HG03575 (cell line): Measurements from ENCODE around the gene KRTAP10-8.
"Not testable (repeated sequence)": the region's sequence is repeated elsewhere in the genome, so short reads cannot be mapped to it uniquely, and the experiment has no call there.

ENCODE experiments used
- ATAC-seq: cut with Tn5 transposase; IDR thresholded peaks from one replicate; pipeline ENCODE4 v1.9.1; 2021; ENCODE audit not compliant: unreplicated experiment, insufficient number of reproducible peaks, low FRiP score; ENCODE audit errors: extremely low read depth

Gene KRTAP10-8

DNA sequence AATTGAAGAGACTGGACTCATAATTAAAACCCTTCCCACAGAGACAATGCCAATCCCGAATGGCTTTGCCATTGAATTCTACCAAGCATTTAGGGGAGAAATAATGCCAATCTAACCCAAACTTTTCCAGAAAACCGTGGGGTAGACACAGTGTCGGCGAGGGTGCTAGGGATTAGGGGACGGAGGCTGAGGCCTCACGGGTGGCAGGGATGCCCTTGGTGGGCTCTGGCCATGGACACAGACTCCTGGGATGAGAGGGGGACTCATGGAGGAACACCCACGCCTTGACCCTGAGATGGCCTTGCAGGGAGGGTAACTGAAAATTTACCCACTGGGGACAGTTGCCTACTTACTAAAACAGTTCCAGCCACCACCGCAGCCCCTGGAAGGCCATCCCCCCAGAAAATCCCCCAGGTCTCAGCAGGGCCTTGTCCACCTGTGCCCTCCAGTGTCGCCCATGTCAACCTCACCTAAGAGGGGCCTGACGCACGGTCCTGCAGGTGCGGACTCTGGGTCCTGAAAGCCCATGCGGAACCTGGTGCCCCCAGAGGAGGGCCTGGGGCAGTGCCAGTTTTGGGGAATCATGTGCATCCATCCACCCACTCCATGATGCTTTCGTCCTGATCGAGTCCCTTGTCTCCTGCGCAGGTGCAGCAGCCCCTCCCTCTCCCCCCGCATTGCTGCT is 33.4 kb upstream of the KRTAP10-8 start:
- ATAC-seq: no peak

DNA sequence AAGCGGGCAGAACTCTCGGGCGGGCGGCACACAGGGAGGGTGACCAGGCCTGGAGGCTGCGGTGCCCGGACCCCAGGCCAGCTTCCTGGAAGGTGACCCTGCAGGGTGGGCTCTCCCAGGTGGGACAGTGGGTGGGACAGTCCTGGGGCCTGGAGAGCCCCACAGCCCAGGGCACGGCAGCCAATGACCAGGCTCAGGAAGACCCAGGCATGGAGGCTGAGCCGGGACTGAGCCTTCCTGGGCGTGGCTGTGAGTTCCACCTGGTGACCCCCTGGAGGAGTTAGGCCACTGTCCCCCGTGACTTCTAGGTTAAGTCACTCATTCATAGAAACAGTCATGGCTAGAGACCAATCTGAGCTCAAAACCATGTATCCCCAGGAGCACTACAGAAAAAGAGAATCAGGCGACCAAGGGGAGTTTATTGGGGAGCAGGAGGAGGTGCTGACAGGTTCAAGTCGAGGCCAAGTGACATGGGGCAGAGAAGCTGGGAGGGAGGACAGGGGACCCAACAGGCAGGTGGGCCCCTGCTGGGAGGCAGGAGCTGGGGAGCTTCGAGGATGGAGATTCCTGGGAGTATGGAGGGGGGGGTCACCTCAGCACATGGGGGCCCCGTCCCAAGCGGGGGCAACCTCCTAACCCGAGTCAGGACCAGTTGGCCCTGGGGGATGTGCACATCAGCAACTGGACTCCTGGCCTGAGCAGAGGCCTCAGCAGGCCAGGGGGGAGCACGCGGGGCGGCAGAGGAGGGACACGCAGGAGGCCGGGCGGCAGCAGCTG is 32.6 kb upstream of the KRTAP10-8 start:
- ATAC-seq: no peak

DNA sequence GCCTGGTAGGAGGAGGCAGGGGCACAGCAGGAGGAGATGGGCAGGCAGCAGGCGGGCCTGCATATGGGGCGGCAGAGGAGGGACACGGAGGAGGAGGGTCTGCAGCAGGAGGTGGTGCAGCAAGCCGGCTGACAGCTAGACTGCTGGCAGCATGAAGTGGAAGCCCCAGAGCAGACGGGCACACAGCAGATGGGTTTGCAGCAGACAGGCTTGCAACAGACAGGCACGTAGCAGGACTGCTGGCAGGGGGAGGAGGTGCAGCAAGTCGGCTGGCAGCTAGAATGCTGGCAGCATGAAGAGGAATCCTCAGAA is 32.1 kb upstream of the KRTAP10-8 start:
- no peak for ATAC-seq

DNA sequence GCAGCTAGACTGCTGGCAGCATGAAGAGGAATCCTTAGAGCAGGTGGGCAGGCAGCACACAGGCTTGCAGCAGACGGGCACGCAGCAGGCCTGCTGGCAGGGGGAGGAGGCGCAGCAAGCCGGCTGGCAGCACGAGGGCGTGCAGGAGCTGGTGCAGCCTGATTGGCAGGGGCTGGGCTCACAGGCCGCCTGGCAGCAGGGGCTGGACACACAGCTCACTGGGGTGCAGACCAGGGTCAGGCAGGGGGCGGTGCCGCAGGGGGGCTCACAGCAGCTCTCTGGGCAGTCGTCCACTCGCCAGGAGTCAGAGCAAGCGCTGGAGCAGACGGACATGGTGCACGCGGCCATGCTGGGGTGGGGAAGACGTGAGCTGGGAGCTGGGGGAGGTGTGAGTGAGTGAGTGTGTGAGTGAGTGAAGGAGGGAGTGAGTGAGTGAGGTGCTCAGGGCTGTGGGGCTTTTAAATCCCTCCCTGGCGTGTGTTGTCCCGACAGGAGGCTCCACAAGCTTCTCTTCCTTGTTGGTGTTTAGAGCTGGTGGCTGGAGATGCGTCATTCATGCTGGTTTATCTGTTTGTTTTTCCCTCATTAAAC is 31.6 kb upstream of the KRTAP10-8 start, which contains the start of gene KRTAP10-5:
Gene KRTAP10-5, minus strand, starts transcription at position 374 of the 591 bp plus-strand sequence. Its CDS starts 26 bp downstream, at position 348.
- not testable (repeated sequence) for ATAC-seq

DNA sequence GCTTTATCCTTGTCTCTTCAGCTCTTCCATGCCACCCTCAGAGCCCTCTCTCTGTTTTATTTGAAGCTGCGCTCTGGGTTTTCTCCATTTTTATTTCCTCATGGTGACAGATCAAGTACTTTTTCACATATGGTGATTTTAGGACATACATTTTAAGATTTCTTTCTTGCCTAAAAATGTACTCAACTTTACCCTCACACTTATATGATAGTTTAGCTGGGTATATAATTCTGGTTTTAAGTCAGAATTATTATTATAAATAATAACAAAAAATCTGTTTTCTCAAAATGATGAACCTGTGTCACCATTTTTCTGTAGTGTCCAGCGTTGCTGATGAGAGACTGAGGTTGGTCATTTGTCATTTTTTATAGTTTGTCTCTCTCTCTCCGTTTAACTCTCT is 30.7 kb upstream of the KRTAP10-8 start:
- no peak for ATAC-seq

DNA sequence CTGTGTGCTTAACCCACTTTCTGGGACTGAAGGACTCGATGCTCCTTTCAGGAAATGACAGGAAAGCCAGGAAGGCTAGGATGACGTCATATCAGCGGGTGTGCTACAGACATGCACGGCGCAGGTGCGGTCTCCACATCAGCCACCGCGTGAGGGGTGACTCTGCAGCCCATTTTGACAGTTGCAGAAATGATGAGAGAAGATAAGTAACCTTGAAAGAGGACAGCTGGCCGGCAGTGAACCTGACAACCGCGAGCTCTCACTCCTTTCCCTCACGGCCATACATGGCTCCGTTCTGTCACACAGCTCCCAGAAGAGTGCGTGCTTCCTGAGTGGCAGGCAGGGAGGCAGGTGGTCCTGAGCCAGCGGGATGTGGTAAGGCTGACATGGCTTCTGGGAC is 29.8 kb upstream of the KRTAP10-8 start:
- no peak for ATAC-seq

DNA sequence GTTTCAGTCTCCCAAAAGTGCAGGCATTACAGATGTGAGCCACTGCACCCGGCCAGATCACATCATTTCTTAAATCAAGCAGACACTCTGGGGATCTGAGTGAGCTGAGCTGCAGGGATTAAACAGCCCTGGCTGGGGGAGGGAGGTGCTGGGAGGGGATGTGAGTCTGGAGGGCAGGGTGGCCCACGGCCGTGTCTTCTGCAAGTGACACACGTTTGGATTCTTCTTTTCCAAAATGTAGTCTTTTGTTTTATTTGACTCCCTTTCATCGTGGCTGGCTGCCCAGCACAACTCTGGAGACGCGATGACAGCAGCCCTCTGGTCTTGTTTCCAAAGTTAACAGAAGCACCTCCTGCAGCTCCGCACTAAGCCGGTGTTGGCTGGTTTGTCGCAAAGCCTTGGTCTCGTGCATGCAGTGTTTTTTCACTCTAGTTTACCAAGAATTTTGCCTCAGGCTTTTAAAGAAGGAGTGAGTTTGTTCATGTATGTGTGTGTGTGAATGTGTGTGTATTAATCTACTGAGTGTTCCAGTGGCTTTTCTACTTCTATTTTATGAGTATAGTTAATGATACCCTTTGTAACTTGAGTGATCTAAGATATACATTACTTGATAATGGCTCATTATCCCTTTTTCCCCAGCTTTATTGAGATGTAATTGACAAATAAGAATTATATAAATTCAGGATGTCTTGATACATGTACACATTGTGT is 28.6 kb upstream of the KRTAP10-8 start:
- no peak for ATAC-seq

DNA sequence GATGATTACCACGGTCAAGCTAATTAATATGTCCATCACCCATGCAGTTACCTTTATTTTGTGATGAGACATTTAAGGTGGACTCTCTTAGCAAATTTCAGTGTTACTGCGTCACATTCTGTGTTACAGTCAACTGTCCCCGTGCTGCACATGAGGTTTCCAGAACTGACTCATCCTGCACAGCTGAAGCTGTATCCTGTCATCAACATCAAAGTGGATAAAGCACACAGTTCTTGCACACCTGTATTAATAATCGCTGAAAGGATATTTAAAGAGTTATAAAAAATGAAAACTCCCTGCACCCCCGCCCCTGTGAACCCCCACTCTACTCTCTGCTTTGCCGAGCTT is 28.1 kb upstream of the KRTAP10-8 start:
- no peak for ATAC-seq

DNA sequence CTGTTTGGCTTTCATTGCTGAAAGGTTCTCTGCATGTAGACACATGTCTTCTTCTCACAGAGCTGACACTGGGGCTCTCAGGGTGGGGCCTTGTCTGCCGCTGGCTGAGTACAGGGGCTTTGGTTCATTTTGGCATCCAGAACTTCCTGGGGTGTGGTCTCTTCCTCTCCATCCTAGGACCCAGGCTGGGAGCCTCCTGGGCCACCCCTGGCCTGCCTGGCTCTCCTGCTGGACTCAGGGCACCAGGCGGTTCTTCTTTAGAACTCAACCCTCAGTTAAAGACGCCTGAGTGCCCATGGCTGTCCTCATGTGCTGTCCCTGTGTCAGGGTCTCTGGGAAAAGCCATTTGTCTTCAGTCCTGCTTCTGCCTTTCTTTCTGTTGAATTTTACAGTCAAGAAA is 26.0 kb upstream of the KRTAP10-8 start:
- ATAC-seq: no peak

DNA sequence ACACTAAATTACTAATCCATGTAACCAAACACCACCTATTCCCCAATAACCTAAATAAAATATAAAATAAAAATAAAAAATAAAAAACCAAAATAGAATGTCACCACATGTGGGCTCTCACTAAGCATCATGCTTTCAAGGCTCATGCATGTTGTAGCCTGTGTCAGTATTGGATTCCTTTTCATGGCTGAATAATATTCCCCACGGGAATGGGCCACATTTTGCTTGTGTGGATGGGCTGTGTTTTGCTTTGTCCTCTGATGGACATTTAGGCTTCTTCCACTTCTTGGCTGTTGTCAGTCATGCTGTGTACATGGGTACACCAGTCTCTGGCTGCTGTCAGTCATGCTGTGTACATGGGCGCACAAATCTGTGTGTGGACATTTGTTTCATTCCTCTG is 22.8 kb upstream of the KRTAP10-8 start:
- ATAC-seq: no peak

DNA sequence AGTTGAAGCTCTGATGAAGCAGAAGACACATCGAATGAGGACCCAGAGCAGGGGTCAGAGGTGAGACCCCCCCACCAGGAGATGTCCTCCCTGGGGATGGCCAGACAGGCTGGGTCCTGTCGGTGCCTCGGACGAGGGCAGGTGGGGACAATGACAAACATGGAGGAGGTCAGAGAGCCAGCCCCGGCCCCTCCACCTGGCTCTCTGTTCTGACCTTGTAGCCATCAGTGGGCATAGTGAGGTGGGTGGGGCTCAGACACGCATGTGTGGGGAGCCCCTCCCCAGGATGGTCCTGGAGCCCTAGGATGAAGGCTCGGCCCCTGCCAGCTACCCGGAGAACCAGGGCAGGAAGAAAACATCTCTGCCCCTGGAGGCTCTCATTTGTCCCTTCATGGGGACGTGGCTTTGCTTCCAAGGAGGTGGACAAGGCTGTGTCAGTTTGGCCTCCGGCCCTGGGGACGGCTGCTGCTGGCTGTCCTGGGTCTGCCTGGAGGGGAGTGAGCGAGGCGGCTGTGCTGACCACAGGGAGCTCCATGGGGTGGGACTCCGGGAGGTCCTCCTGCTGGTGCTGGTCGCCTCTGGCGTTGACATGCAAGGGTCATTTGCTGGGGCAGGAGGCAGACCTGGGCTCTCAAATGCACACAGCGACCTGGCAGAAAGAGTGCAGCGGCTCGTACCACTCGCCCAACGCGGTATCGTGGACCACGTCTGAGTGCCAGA is 22.1 kb upstream of the KRTAP10-8 start:
- no peak for ATAC-seq

DNA sequence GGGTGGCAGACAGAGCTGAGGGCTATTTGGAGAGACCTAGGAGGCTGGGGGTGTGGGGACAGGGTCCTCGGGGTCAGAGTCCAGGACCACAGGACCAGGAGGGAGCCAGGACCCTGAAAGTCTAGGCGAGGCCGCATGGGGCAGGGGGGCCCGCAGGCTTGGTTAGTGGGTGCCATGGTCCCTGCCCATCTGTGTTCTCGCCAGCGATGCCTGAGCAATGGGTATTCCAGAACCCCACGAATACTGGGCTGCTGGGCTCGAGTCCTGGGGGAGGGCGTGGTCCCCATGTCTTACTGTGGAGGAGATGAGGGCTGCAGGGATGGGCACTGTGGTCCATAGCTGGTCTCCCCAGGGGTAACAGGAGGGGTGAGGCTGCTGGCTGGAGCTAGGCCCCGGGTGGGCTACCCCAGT is 21.6 kb upstream of the KRTAP10-8 start:
- ATAC-seq: no peak

DNA sequence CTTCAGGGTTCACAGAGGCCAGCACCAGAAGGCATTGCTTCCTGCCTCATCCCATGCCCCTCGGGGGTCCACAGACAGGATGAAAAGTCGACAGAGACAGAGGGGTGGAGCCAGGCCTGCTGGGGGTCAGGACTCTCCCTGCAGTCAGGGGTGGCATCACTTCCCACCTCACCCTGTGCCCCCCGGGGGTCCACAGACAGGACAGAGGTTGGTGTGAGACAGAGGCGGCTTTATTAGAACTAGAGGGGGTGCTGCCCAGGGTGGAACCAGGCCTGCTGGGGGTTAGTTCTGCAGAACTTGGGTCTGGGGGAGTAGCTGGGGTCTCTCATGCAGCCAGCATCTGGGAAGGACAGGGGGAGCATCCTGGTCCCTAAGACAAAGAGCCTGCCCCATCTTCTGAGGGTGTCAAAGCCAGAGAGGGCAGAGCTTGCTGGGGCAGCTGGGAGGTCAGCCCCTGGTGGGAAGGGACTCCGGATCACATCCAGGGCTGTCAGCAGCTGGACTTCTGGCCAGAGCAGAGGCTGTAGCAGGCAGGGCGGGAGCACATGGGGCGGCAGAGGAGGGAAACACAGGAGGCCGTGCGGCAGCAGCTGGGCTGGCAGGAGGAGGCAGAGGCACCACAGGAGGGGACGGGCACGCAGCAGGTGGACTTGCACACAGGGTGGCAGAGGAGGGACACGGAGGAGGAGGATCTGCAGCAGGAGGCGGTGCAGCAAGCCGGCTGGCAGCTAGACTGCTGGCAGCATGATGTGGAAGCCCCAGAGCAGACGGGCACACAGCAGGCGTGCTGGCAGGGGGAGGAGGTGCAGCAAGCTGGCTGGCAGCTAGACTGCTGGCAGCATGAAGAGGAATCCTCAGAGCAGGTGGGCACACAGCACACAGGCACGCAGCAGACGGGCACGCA is 20.7 kb upstream of the KRTAP10-8 start:
- not testable (repeated sequence) for ATAC-seq

DNA sequence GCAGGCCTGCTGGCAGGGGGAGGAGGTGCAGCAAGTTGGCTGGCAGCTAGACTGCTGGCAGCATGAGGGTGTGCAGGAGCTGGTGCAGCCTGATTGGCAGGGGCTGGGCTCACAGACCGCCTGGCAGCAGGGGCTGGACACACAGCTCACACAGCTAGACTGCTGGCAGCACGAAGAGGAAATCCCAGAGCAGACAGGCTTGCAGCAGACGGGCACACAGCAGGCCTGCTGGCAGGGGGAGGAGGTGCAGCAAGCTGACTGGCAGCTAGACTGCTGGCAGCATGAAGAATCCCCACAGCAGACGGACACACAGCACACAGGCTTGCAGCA is 20.1 kb upstream of the KRTAP10-8 start:
- ATAC-seq: not testable (repeated sequence)

DNA sequence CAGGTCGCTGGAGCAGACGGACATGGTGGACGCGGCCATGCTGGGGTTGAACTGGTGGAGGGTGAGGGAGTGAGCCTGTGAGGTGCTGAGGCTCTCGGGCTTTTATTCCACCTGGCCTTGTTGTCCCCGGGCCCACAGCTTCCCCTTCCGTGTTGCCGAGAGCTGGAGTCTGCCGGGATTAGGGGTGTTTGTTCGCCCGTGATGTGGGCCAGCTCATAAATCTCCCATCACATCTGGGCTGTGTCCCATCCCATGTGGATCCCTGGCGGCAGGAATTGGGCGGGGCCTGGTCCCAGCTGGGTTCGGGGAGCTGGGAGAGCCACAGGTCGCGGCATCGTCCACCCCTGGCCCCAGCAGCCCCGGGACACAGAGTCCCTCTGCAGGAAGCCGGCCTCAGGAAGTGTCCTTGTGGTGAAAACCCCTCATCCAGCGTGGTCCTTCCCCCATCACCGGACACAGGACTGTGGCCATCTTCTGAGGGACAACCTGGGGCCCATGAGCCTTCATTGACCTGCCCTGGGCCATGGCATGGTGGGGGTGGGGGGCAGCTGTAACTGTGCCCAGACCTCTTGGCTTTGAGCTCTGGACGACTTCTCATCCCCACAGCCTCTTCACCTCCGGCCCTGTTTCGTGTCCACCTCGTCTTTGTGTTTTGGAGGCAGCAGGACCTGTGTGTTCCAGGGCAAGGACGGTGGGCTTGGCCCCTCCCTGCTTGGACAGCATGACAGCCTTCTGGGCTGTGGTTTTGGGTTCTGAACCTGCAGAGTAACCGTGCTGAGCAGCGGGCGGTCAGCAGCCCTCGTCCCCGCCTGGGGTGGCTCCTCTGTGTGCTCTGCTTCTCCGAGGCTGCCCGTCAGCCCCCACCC is 19.2 kb upstream of the KRTAP10-8 start, which contains the start of gene KRTAP10-6:
Gene KRTAP10-6, minus strand, starts transcription at position 60 of the 866 bp plus-strand sequence. Its CDS starts 21 bp downstream, at position 39.
- ATAC-seq: no peak

DNA sequence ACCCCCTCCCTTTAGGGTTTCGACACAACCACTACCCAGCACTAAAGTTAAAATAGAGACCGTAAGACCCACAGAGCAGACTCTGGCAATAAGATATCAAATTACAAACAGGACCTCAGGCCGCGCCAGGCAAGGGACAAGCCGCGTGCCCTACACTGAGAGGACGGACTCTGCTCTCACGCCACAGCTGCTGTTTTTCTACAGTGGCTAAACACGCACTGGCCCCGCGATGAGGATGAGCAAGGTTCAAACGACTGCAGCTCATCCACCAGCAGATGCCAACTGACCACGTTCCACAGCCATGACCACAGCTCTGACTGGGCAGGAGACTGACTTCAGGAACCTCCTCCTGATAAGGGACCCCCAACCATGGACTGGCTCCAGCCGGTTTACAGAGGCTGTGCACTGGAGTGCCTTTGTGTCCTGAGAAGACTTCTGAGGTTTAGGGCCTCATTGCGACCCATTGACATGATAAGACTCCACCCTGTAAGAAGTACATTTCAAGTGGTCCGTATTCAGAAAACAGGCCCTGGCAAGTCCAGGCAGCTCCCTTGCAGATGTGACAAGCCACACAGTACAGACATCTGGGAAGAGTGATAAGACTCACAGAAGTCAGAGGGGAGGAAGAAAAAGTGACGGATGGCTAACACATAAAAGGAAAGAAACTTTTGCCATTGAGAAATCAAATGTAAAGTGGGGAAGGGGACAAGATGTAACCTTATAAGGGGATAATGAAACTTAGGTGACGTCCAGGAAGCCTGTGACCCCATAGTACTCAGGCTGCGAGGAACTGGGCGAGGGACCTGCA is 18.1 kb upstream of the KRTAP10-8 start:
- no peak for ATAC-seq
